Measurements from ENCODE around the gene B2M. TPM values are rescaled to one million over a fixed set of nuclear protein-coding genes. Genes with fewer than 3 reads are reported as not detected.
"Not testable (repeated sequence)": the region's sequence is repeated elsewhere in the genome, so short reads cannot be mapped to it uniquely, and the experiment has no call there.

The B2M gene
- total RNA-seq, 3 donors from 2014 or later (not counting 1 experiment from before 2014, with no cell fraction given): 7,484 to 8,893 (median 7,665) TPM

- ATAC-seq: no peak
- Histone ChIP-seq H3K9me3 (ENCODE audit: control insufficient read depth, insufficient read depth, low read length) (peaks cover 7% of the 10 kb centered on the region), H3K27me3 (ENCODE audit: control insufficient read depth, insufficient read depth, low read length) (no peaks in the 10 kb centered on the region), H3K27ac (ENCODE audit: low read length) (peak overlapping the region; percentile 97), H3K4me3 (ENCODE audit: low read length) (peak overlapping the region; percentile 33), H3K4me1 (ENCODE audit: control insufficient read depth, insufficient read depth, low read length) (peaks cover 89% of the 10 kb centered on the region), H3K36me3 (ENCODE audit: control insufficient read depth, insufficient read depth, low read length) (no peaks in the 10 kb centered on the region)
- H3K27ac Mint-ChIP-seq: peak overlapping the region; percentile 76 to 84
- H3K4me3 Mint-ChIP-seq: peak overlapping the region; percentile 90
- TF ChIP-seq, protein P1, sequence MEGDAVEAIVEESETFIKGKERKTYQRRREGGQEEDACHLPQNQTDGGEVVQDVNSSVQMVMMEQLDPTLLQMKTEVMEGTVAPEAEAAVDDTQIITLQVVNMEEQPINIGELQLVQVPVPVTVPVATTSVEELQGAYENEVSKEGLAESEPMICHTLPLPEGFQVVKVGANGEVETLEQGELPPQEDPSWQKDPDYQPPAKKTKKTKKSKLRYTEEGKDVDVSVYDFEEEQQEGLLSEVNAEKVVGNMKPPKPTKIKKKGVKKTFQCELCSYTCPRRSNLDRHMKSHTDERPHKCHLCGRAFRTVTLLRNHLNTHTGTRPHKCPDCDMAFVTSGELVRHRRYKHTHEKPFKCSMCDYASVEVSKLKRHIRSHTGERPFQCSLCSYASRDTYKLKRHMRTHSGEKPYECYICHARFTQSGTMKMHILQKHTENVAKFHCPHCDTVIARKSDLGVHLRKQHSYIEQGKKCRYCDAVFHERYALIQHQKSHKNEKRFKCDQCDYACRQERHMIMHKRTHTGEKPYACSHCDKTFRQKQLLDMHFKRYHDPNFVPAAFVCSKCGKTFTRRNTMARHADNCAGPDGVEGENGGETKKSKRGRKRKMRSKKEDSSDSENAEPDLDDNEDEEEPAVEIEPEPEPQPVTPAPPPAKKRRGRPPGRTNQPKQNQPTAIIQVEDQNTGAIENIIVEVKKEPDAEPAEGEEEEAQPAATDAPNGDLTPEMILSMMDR (IDR thresholded peaks at IDR 0.05): no peak
- H3K27me3 Mint-ChIP-seq (ENCODE audit: low read depth in 2 of 2): no peaks in the 10 kb centered on the region
- intact Hi-C loops (cut with micrococcal nuclease): loop anchor here (2.0 kb wide), 1 partner anchor 51 kb away; no protein-coding TSS in a partner anchor
- H3K4me1 Mint-ChIP-seq: peaks cover 69 to 71% of the 10 kb centered on the region in 2 donors
- no peaks in the 10 kb centered on the region for H3K36me3 Mint-ChIP-seq
- H3K9me3 Mint-ChIP-seq: peaks cover 2 to 8% of the 10 kb centered on the region in 2 donors
- WGBS (ENCODE audit: insufficient coverage): 60% methylated on average over 4 of the region's 5 CpGs
- DNase-seq: no peak
These were observed 35.4 kb upstream of the B2M start for GRCh38 chr15:44675911-44676310.

DNA sequence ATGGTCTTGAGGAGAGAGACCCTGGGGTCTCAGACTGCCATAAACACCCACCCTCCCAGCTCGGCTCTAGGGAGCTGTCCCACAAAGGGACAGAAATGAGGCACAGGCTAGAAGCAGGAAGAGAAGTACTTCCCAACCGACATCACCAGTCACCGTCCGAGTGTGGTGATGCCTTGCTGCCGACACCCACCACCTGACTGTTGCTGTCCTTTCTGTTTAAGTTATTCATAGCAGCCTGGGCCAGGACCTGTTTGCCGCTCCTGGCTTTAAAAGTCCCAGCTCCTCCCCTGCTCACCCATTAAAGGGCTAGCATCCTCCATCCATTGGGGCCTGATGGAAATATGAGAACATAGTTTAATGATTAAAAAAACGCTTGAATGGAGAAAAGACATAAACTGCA is 34.6 kb upstream of the B2M start:
- DNase-seq (peak; percentile 57 to 59), ATAC-seq (peak; percentile 73 to 76 (median 74))
- intact Hi-C loops (cut with micrococcal nuclease): loop anchor here (1.0 to 2.0 kb wide), 4 partner anchors 10 to 50 kb away; partner anchors contain the start of genes B2M, PATL2 and SPG11
- H3K27me3 ChIP-seq (ENCODE audit: control insufficient read depth, insufficient read depth, low read length): no peaks in the 10 kb centered on the region
- 15% methylated on average over 7 of the region's 7 CpGs for WGBS (ENCODE audit: insufficient coverage)
- H3K36me3 Mint-ChIP-seq: peaks cover 6% of the 10 kb centered on the region
- H3K27me3 Mint-ChIP-seq (ENCODE audit: low read depth in 2 of 2): no peaks in the 10 kb centered on the region
- TF ChIP-seq, protein P1 (IDR thresholded peaks at IDR 0.05): no peak
- H3K9me3 Mint-ChIP-seq: peaks cover 2 to 8% of the 10 kb centered on the region in 2 donors
- peak overlapping the region; percentile 33 for H3K4me3 ChIP-seq (ENCODE audit: low read length)
- H3K4me3 Mint-ChIP-seq: peak overlapping the region; percentile 90
- peaks cover 7% of the 10 kb centered on the region for H3K9me3 ChIP-seq (ENCODE audit: control insufficient read depth, insufficient read depth, low read length)
- peak overlapping the region; percentile 97 for H3K27ac ChIP-seq (ENCODE audit: low read length)
- peaks cover 90% of the 10 kb centered on the region for H3K4me1 ChIP-seq (ENCODE audit: control insufficient read depth, insufficient read depth, low read length)
- no peaks in the 10 kb centered on the region for H3K36me3 ChIP-seq (ENCODE audit: control insufficient read depth, insufficient read depth, low read length)
- peaks cover 76% of the 10 kb centered on the region in 2 donors for H3K4me1 Mint-ChIP-seq
- H3K27ac Mint-ChIP-seq: peak overlapping the region; percentile 76 to 84

- H3K4me1 Mint-ChIP-seq: peaks cover 86 to 87% of the 10 kb centered on the region in 2 donors
- H3K27ac Mint-ChIP-seq: peak overlapping the region; percentile 76 to 84
- H3K4me3 ChIP-seq (ENCODE audit: low read length): no peak overlapping the region
- ATAC-seq (no peak), DNase-seq (no peak)
- peaks cover 14% of the 10 kb centered on the region for H3K9me3 ChIP-seq (ENCODE audit: control insufficient read depth, insufficient read depth, low read length)
- no peaks in the 10 kb centered on the region for H3K36me3 ChIP-seq (ENCODE audit: control insufficient read depth, insufficient read depth, low read length)
- peaks cover 3 to 16% of the 10 kb centered on the region in 2 donors for H3K9me3 Mint-ChIP-seq
- peak overlapping the region; percentile 72 for H3K4me3 Mint-ChIP-seq
- H3K27me3 Mint-ChIP-seq (ENCODE audit: low read depth in 2 of 2): no peaks in the 10 kb centered on the region
- peak overlapping the region; percentile 87 for H3K27ac ChIP-seq (ENCODE audit: low read length)
- peaks cover 69% of the 10 kb centered on the region for H3K4me1 ChIP-seq (ENCODE audit: control insufficient read depth, insufficient read depth, low read length)
- TF ChIP-seq, protein P1 (IDR thresholded peaks at IDR 0.05): no peak
- intact Hi-C loops (cut with micrococcal nuclease): no loop called here
- H3K36me3 Mint-ChIP-seq: peaks cover 29% of the 10 kb centered on the region
- H3K27me3 ChIP-seq (ENCODE audit: control insufficient read depth, insufficient read depth, low read length): no peaks in the 10 kb centered on the region
- 57% methylated on average over 2 of the region's 2 CpGs for WGBS (ENCODE audit: insufficient coverage)
These were observed 29.1 kb upstream of the B2M start for GRCh38 chr15:44682211-44682610.

- Mint-ChIP-seq H3K36me3 (peaks cover 37% of the 10 kb centered on the region), H3K9me3 (peaks cover 3 to 16% of the 10 kb centered on the region in 2 donors), H3K27ac (peak overlapping the region; percentile 76 to 84), H3K4me1 (peaks cover 87 to 88% of the 10 kb centered on the region in 2 donors), H3K4me3 (peak overlapping the region; percentile 72)
- intact Hi-C loops (cut with micrococcal nuclease): loop anchor here (1.0 kb wide), 2 partner anchors 20 to 28 kb away; partner anchors contain the start of genes B2M, PATL2 and SPG11
- H3K27me3 Mint-ChIP-seq (ENCODE audit: low read depth in 2 of 2); H3K36me3 ChIP-seq (ENCODE audit: control insufficient read depth, insufficient read depth, low read length); H3K4me3 ChIP-seq (ENCODE audit: low read length); H3K27me3 ChIP-seq (ENCODE audit: control insufficient read depth, insufficient read depth, low read length): not testable (repeated sequence)
- H3K4me1 ChIP-seq (ENCODE audit: control insufficient read depth, insufficient read depth, low read length): peaks cover 61% of the 10 kb centered on the region
- peak overlapping the region; percentile 87 for H3K27ac ChIP-seq (ENCODE audit: low read length)
- 11% methylated on average over 8 of the region's 8 CpGs for WGBS (ENCODE audit: insufficient coverage)
- DNase-seq (peak; percentile 79 to 90), ATAC-seq (peak; percentile 58 to 75 (median 62))
- H3K9me3 ChIP-seq (ENCODE audit: control insufficient read depth, insufficient read depth, low read length): peaks cover 16% of the 10 kb centered on the region
These were observed 28.3 kb upstream of the B2M start for GRCh38 chr15:44682809-44683682.

- H3K9me3 ChIP-seq (ENCODE audit: control insufficient read depth, insufficient read depth, low read length); intact Hi-C loops (cut with micrococcal nuclease); H3K4me3 Mint-ChIP-seq; H3K27me3 ChIP-seq (ENCODE audit: control insufficient read depth, insufficient read depth, low read length); H3K9me3 Mint-ChIP-seq; H3K4me3 ChIP-seq (ENCODE audit: low read length); DNase-seq; H3K36me3 ChIP-seq (ENCODE audit: control insufficient read depth, insufficient read depth, low read length); H3K27me3 Mint-ChIP-seq (ENCODE audit: low read depth in 2 of 2); H3K27ac ChIP-seq (ENCODE audit: low read length); ATAC-seq: not testable (repeated sequence)
- Mint-ChIP-seq H3K4me1 (peaks cover 42 to 43% of the 10 kb centered on the region in 2 donors), H3K36me3 (peaks cover 30% of the 10 kb centered on the region), H3K27ac (peak overlapping the region; percentile 16 to 84)
- WGBS (ENCODE audit: insufficient coverage): 95% methylated on average over 2 of the region's 2 CpGs
- H3K4me1 ChIP-seq (ENCODE audit: control insufficient read depth, insufficient read depth, low read length): peaks cover 15% of the 10 kb centered on the region
These were observed 22.0 kb upstream of the B2M start for GRCh38 chr15:44689318-44689717.
